Adrenal gland (tissue), 12 donors: ENCODE results near the gene B3GALT6. TPM values are rescaled to one million over a fixed set of nuclear protein-coding genes. Genes with fewer than 3 reads are reported as not detected.

ENCODE experiments used
- DNase-seq, 7 donors: peaks; one replicate each; pipeline ENCODE4 v3.0.0-alpha.2; 2019 to 2020
- H3K27ac ChIP-seq, 5 donors: fragments of 200-600 bp; sonication (generic) in 4 of 5; 1 replicate in 3 of 5; 2 replicates in 2 of 5; pipeline versions ENCODE4 v1.5.1 to v1.8.0; 2016 to 2020; ENCODE audit warnings: mild to moderate bottlenecking in 1 of 5
- H3K27me3 ChIP-seq: fragments of 200-600 bp; 2 replicates; pipeline ENCODE4 v1.8.0; 2021
- H3K36me3 ChIP-seq, 2 donors: fragments of 200-600 bp; replicated peaks in 1 of 2; 1 replicate in 1 of 2; 2 replicates in 1 of 2; pipeline versions ENCODE4 v1.5.1 to v1.8.0; 2018 to 2022
- H3K4me1 ChIP-seq, 2 donors: fragments of 200-600 bp; replicated peaks in 1 of 2; 1 replicate in 1 of 2; 2 replicates in 1 of 2; pipeline versions ENCODE4 v1.5.1 to v1.8.0; 2018 to 2021
- H3K4me3 ChIP-seq, 4 donors: fragments of 200-600 bp; sonication (generic) in 3 of 4; one replicate each; pipeline ENCODE4 v1.5.1; 2016 to 2018
- H3K9me3 ChIP-seq, 3 donors: fragments of 200-600 bp; sonication (generic) in 1 of 3; replicated peaks in 1 of 3; 1 replicate in 2 of 3; 2 replicates in 1 of 3; pipeline versions ENCODE4 v1.5.1 to v1.8.0; 2016 to 2021
- CTCF ChIP-seq, 6 experiments: fragments of 450-650 bp in 4 of 6; fragments of 200-600 bp in 2 of 6; sonication (generic) in 1 of 6; IDR thresholded peaks; 1 replicate in 5 of 6; 2 replicates in 1 of 6; pipeline versions ENCODE4 v1.5.1 to v1.8.0; 2016 to 2021; ENCODE audit warnings: antibody characterized with exemption in 6 of 6, mild to moderate bottlenecking in 2 of 6, moderate library complexity in 1 of 6
- POLR2A ChIP-seq, 2 donors: fragments of 450-650 bp; IDR thresholded peaks; one replicate each; pipeline ENCODE4 v1.6.1; 2017; ENCODE audit warnings: antibody characterized with exemption in 2 of 2, mild to moderate bottlenecking in 2 of 2, moderate library complexity in 1 of 2
- WGBS, 4 donors: extraction: QIAGEN DNeasy Blood & Tissue Kit in 2 of 4; methylation state at CpG; one replicate each; pipeline versions ENCODE4 v1.1.5 to v1.1.7; 2013 to 2017; 5-methylcytosine and 5-hydroxymethylcytosine counted together
- intact Hi-C, 2 donors: fragments of 100-400 bp; cut with DNase I; formaldehyde crosslinking; loops; one replicate each; pipeline versions ENCODE4 v1.14.1 to v1.15.0; 2022 to 2023
- polyA plus RNA-seq, 3 donors: library from polyadenylated mRNA; stranded (reverse); fragments of 200-250 nt in 2 of 3; fragments of 350-450 nt in 1 of 3; fragmentation: Illumina TruSeq in 1 of 3; extraction: RNeasy Lipid Tissue Mini Kit (QIAGEN cat#74804) in 1 of 3; gene quantifications; one replicate each; pipeline ENCODE4 v1.2.3, GENCODE V29; 2013 to 2014
- total RNA-seq, 9 donors: library from RNA; depleted of rRNA in 4 of 9; stranded (reverse); fragments of >200 nt in 4 of 9; fragments of 120-200 nt in 1 of 9; fragmentation: NEBNext Ultra II Directional in 1 of 9; extraction: Animal tissue kit (Norgen Biotek cat#: 25700) in 1 of 9; gene quantifications; one replicate each; pipeline versions ENCODE4 v1.1.0 to v1.2.4, GENCODE V29; 2013 to 2023
- donor health status: healthy with polysubstance abuse.
- donor health status: Bipolar disorder and iron deficiency.
- donor health status: DM: yes; HTN: yes; CAD: no.
- donor health status: DM: no; HTN: no; CAD: no.
- donor health status: DM: no; HTN: no; CAD: no.
- donor health status: DM: yes; HTN: yes; CAD: no.

The B3GALT6 gene
- total and polyA plus RNA-seq, 12 donors = 7.2 to 39.4 (median 16.7) TPM

- peaks cover 0 to 3% of the 10 kb centered on the region in 2 donors for H3K36me3 ChIP-seq
- WGBS, 4 donors = 96 to 98% (median 97%) methylated on average over 15 of the region's 15 CpGs
- H3K4me1 ChIP-seq = peaks cover 21 to 30% of the 10 kb centered on the region in 2 donors
Measured at GRCh38 chr1:1233567-1233892, 1.5 kb downstream of the B3GALT6 start.

GRCh38 chr1:1234180-1234808 lies 2.3 kb downstream of the B3GALT6 start:
- no peak for DNase-seq
- Histone ChIP-seq H3K36me3 (no peaks in the 10 kb centered on the region), H3K27me3 (peaks cover 7% of the 10 kb centered on the region), H3K27ac (no peak overlapping the region), H3K4me1 (peaks cover 21 to 28% of the 10 kb centered on the region in 2 donors), H3K9me3 (no peaks in the 10 kb centered on the region), H3K4me3 (no peak overlapping the region)
- 94 to 97% (median 96%) methylated on average over 18 to 28 of the region's 28 CpGs for WGBS, 4 donors
- TF ChIP-seq CTCF (IDR thresholded peaks at IDR 0.05) = no peak
- TF ChIP-seq POLR2A (IDR thresholded peaks at IDR 0.05) = no peak
- intact Hi-C loops = no loop called here

More at GRCh38 chr1:1233567-1233892, 1.5 kb downstream of the B3GALT6 start:
- Histone ChIP-seq H3K9me3 (no peaks in the 10 kb centered on the region), H3K27ac (no peak overlapping the region), H3K4me3 (no peak overlapping the region), H3K27me3 (peaks cover 5% of the 10 kb centered on the region)
- TF ChIP-seq POLR2A (IDR thresholded peaks at IDR 0.05) = no peak
- no peak for TF ChIP-seq CTCF (IDR thresholded peaks at IDR 0.05)
- DNase-seq = no peak
- intact Hi-C loops = no loop called here

GRCh38 chr1:1235016-1235744 lies 3.1 kb downstream of the B3GALT6 start:
- TF ChIP-seq POLR2A (IDR thresholded peaks at IDR 0.05) = no peak
- TF ChIP-seq CTCF (IDR thresholded peaks at IDR 0.05) = no peak
- H3K4me1 ChIP-seq = peaks cover 15 to 19% of the 10 kb centered on the region in 2 donors
- H3K36me3 ChIP-seq = no peaks in the 10 kb centered on the region
- H3K4me3 ChIP-seq = no peak overlapping the region
- H3K9me3 ChIP-seq = no peaks in the 10 kb centered on the region
- 87 to 92% (median 91%) methylated on average over 15 to 27 of the region's 27 CpGs for WGBS, 4 donors
- no peak for DNase-seq
- H3K27ac ChIP-seq = no peak overlapping the region
- intact Hi-C loops = no loop called here
- peaks cover 7% of the 10 kb centered on the region for H3K27me3 ChIP-seq

GRCh38 chr1:1236176-1236763 lies 4.2 kb downstream of the B3GALT6 start:
- intact Hi-C loops = no loop called here
- Histone ChIP-seq H3K4me1 (peaks cover 6 to 11% of the 10 kb centered on the region in 2 donors), H3K36me3 (no peaks in the 10 kb centered on the region), H3K27ac (no peak overlapping the region), H3K4me3 (no peak overlapping the region), H3K27me3 (peaks cover 7% of the 10 kb centered on the region), H3K9me3 (no peaks in the 10 kb centered on the region)
- 75 to 100% (median 78%) methylated on average over 1 to 22 of the region's 22 CpGs; no CpG with 5 or more reads in 1 of the 4 donors for WGBS, 4 donors
- DNase-seq = no peak
- no peak for TF ChIP-seq POLR2A (IDR thresholded peaks at IDR 0.05)
- no peak for TF ChIP-seq CTCF (IDR thresholded peaks at IDR 0.05)
